ENCODE results near the gene FAM131A.

The FAM131A gene

DNA sequence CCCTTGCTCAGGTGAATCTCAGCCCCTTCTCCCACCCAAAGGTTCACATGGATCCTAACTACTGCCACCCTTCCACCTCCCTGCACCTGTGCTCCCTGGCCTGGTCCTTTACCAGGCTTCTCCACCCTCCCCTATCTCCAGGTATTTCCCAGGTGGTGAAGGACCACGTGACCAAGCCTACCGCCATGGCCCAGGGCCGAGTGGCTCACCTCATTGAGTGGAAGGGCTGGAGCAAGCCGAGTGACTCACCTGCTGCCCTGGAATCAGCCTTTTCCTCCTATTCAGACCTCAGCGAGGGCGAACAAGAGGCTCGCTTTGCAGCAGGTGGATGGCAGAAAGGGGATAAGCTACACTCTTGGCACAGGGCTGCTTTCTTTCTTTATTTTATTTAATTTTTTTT is 4.5 kb downstream of the FAM131A start:
- DNase-seq: no peak

DNA sequence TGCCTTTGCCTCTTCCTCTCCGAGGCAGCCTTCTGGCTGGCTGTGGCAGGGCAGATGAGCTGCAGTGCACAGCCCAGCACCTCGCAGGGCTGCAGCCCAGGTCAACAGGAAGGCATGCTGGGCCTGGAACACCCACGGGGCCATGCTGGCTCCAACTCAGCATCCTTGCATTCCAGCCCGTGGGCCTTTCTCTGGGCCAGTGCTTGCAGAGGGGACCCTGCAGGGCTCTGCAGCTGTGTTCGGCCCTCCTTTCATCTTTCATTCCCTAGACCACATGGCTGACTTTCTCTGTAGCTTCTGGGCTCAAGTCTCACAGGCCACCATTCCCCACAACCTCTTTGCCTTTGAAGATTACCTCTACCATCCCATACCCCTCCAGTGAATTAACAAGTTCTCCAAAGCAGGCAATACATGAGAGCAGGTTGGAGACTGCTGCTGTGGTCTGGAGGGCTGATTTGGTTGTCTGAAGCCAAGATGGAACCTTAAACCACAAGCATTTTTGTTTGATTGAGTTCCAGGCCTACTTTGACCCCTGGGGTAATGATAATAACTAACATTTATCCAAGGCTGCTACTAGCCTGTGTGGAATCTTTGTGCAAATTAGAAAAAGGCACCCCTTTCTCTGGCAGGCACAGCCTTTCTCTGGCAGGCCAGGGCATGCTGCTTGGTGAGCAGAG is 5.9 kb downstream of the FAM131A start:
- no peak for DNase-seq

DNA sequence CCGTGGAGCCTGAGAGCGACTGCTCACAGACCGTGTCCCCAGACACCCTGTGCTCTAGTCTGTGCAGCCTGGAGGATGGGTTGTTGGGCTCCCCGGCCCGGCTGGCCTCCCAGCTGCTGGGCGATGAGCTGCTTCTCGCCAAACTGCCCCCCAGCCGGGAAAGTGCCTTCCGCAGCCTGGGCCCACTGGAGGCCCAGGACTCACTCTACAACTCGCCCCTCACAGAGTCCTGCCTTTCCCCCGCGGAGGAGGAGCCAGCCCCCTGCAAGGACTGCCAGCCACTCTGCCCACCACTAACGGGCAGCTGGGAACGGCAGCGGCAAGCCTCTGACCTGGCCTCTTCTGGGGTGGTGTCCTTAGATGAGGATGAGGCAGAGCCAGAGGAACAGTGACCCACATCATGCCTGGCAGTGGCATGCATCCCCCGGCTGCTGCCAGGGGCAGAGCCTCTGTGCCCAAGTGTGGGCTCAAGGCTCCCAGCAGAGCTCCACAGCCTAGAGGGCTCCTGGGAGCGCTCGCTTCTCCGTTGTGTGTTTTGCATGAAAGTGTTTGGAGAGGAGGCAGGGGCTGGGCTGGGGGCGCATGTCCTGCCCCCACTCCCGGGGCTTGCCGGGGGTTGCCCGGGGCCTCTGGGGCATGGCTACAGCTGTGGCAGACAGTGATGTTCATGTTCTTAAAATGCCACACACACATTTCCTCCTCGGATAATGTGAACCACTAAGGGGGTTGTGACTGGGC is 7.3 kb downstream of the FAM131A start:
- DNase-seq: no peak

DNA sequence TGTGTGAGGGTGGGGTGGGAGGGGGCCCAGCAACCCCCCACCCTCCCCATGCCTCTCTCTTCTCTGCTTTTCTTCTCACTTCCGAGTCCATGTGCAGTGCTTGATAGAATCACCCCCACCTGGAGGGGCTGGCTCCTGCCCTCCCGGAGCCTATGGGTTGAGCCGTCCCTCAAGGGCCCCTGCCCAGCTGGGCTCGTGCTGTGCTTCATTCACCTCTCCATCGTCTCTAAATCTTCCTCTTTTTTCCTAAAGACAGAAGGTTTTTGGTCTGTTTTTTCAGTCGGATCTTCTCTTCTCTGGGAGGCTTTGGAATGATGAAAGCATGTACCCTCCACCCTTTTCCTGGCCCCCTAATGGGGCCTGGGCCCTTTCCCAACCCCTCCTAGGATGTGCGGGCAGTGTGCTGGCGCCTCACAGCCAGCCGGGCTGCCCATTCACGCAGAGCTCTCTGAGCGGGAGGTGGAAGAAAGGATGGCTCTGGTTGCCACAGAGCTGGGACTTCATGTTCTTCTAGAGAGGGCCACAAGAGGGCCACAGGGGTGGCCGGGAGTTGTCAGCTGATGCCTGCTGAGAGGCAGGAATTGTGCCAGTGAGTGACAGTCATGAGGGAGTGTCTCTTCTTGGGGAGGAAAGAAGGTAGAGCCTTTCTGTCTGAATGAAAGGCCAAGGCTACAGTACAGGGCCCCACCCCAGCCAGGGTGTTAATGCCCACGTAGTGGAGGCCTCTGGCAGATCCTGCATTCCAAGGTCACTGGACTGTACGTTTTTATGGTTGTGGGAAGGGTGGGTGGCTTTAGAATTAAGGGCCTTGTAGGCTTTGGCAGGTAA is 8.1 kb downstream of the FAM131A start:
- peak; percentile 83 to 87 for DNase-seq

DNA sequence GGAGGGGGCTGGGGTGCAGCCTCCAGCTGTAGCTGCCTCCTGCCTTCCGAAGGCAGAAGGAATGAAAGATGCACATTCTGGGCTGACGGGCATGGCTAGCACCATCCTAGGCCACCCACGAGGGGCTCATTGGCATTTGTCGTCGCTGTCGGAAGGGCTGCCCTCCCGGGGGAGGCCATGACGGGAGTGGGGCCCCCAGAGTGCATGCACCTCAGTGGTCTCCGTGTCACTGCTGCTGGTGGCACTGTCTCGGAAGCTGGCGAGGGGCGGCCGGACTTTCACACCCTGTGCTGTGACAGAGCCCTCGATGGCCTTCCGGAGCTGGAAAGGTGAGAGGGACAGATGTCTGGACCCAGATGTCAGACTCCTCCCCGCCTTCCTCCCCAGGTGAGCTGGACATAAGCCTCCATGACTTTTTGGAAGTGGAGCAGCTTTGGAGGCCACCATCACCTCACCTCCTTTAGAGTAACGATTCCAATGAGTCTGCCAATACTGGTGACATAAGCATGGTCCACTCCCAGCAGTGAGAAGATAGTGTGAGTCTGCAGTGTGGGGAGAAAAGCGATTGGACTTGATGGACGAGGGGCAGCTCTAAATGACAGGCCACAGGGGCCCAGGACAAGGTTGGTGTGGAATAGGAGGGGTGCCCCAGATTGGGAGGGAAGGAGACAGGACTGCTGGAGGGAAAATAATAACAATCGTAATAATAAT is 9.2 kb downstream of the FAM131A start:
- DNase-seq: no peak

DNA sequence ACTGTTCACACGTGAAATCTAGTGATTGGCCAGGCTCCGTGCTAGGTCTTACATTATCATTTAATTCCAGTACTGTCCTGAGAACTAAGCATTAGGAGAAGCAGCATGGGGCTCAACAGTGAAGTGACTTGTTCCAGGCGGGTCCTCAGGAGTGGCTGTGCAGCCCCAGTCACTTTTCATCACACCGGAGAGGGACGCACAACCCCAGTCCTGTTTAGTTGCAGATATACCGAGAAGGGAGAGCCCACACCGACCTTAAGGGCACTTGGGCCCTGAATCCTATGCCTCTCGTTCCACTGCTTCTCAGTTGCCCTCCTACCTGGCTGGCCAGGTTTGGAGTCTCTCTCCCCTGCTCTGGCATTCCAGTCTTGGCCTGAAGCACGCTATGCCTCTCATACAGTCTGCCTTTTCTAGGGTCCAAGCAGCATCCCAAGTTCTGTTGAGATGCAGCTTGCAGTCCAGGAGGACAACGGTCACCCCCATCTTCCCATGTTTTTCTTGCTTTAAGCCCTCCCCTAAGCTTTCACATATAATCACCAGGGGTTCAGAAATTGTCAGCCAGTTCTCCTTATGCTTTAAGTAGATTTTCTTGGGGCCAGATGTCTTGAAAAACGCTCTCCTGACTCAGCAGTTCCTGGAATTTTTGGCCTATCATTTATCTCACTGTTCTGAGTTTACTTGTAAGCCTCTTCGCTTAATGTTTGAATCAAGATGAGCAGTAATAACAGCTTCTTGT is 10.1 kb downstream of the FAM131A start:
- no peak for DNase-seq

DNA sequence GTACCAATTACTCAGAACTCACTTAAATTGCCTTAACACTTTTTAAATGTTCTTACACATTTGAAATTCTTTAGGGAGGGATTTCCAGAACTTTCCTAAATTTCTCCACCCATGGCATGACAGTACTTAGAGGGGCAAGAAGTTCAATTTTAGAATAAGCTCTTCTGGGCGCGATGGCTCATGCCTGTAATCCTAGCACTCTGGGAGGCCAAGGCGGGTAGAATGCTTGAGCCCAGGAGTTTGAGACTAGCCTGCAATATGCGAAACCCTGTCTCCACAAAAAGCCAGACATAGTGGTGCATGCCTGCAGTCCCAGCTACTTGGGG is 10.6 kb downstream of the FAM131A start:
- DNase-seq: no peak

DNA sequence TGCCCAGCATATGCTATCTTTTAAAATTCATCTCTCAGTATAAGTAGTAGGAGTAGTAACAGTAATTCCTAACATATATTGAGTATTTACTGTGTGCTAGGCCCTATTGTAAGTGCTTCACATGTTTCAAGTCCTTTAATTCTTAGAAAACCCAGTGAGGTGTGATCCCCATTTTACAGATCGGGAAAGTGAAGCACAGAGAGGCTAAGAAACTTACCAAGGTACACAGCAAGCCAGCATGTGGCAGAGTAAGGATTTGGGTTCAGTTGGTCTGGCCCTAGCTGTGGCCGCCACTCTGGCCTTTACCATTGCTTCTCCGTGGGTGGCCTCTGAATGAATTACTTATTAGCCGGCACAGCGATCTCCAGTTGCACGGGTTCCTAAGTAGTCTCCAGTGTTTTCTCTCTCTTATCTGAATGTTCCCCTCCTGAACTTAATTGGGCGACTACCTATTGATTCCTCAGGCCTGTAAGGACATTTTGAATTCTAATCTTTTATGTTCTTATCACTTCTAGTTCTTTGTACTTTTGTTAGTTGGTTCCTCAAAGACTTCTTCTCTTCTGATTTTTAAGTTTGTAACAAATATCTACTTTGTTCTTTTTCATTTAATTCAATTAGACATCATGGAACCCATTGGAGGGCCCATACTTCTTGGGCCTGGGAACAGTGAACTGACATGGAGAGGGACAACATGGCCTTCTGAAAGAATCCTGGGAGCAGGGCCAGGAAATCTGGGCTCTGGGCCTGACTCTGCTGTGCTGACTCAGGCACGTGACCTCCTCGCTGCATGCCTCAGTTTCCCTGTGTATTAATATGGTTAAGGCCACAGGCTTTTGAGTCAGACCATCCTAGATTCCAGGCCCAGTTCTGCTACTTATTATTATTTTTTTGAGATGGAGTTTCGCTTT is 12.4 kb downstream of the FAM131A start:
- DNase-seq: no peak

DNA sequence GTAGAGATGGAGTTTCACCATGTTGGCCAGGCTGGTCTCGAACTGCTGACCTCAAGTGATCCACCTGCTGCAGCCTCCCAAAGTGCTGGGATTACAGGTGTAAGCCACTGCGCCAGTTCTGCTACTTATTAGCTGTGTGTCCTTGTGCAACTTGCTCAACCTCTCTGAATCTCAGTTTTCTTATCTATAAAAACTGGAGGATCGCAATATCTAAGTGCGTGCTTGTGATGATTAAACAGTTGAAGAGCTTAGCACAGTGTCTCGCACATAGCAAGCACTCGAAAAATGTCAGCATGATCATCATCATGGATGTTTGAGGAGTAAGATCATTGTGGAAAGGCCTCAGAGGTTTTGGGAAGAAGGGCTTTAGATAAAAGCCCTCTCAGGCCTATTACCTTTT is 13.2 kb downstream of the FAM131A start:
- no peak for DNase-seq

DNA sequence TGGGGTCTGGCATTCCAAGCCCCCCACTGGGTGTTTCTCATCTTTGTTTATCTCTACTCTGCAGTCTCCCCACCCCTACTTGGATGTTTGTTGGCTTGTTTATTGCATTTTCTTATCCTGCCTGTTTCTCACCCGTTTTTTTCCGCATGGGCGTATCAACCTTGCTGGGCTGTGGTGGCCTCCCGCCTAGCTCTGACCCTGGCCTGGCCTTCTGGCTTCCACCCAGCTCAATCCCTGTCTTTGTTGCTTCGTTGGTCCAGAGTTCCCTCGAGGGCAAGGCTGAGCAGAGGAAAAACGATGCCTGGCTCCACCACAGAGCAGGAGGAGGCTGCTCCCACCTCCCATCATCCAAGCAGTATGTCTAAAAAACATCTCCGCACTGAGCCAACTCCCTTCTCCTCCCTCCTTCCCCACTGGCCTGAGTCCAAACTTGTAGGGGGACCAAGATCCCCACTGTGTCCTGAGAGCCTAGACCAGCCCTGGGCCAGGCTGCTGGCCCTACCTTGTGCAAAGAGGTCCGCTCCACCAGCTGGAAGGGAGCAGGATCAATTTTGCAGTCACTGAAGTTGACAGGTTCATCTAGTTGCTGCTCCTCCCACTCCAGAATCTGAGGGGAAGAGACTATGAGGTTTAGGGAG is 14.2 kb downstream of the FAM131A start:
- no peak for DNase-seq

DNA sequence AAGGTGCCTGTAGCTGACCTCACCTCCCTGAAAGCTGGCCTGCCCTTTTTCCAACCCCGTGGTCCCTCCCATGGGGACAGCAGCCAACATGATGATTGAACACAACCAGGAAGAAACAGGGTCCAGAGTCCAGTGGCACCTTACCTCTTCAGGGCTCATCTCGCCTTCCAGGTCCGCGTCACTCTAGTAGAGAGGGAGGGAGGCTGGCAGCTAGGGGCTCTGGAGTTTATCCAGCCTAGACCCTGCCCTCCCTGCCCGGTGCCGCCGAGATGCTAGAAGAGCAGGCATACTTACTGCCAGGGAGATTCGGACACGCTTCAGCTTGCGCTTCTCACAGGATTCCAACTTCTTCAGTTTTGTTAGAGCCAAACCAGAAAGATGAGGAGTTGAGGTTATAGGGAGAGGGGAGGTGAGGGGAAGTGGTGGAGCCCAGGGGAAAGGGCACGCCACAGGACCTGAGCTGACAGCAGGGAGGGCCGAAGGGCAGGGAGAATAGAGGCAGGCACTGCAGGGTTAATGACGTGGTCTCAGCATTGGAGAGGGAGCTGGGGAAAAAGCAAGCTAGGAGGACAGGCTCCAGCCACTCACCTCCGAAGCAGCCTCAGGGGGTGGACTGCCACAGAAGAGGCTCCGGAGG is 14.9 kb downstream of the FAM131A start:
- DNase-seq: no peak

DNA sequence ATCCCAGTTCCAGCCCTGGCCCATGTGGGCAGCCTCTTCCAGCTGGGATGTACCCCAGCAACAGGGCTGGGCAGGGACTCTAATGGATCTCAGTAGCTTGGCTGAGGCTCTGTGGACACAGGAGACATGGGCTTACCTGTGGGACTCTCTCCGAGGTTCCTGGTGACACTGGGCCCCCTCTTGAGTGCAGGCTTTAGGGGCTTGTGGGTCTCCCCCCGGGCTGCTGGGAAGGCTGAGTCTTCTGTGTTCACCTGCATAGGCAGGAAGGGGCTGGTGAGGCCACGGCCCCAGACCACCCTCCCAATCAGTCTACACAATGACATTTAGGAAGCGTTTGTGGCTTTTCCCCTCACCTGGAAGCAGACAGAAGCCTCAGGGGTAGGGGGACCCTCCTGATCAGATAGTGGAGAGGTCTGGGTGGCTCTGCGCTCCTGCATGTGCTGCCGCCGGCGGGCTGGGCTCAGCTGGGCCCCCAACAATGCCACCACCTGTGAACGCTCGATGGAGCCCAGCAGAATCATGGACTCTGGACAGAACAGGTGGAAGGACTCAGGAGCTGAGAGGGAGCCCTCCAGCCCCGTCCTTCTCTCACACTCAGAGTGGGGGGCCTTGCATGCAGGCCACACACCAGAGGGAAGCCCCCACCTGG is 15.6 kb downstream of the FAM131A start:
- no peak for DNase-seq

DNA sequence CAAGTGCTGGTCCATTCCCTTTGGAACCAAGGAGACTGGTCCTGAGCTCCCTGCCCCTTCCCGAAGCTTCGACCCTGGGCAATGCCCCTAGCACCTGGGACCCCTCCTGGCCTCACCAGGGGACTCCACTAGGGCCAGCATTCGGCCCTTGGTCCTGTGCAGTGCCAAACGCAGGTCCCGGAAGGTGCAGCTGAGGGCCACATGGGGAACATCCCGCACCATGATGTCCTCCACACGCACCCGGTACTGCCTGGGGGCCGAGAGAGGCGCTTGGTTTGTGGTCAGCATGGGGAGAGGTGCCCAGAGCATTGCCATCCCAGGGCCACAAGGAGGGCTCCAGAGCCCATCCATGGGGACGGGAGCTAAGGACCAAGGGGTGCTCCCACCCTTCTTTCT is 16.1 kb downstream of the FAM131A start:
- DNase-seq: no peak

DNA sequence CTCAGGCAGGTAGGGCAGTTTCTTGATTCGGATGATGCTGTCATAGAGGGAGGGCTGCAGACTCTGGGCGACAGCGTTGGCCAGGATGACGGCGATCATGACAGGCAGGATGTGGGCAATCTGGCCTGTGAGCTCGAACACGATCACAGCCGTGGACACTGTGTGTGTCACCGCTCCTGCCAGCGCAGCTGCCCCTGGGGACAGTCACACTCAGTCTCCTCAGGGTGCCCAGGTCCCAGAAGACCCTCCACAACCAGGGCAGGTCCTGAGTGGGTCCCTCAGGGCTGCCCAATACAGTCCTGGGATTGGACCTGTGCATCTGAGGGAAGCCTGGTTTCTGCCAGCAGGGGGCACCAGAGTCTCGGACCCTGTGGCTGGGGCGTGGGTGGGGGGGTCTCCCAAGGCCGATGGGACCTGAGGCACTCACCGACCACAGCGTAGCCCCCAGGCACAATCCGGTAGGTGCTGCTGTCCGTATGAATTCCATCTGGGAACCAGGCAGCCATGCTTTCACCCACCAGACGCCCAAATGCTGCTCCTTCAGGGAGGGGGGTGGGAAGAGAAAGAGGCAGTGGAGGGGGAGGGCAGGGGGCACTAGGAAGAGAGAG is 16.8 kb downstream of the FAM131A start:
- DNase-seq: peak; percentile 30 to 31

DNA sequence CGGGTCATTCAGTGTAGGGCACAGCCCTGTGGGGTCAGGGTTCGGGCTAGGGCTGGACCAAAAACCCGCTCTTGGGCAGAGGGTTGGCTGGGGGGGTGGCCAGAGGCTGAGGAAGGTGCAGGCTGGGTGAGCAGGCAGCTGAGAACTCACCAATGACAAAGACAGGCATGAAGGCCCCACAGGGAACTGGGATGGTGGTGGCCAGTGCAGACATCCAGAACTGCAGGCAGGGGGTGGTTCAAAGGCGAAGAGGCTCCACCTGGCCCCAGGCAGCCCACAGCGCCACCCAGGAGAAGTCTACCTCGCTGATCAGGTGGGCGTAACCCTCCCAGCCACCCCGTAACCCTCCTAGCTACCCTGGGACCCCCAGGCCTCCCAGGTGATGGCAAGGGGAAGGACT is 17.4 kb downstream of the FAM131A start:
- no peak for DNase-seq

DNA sequence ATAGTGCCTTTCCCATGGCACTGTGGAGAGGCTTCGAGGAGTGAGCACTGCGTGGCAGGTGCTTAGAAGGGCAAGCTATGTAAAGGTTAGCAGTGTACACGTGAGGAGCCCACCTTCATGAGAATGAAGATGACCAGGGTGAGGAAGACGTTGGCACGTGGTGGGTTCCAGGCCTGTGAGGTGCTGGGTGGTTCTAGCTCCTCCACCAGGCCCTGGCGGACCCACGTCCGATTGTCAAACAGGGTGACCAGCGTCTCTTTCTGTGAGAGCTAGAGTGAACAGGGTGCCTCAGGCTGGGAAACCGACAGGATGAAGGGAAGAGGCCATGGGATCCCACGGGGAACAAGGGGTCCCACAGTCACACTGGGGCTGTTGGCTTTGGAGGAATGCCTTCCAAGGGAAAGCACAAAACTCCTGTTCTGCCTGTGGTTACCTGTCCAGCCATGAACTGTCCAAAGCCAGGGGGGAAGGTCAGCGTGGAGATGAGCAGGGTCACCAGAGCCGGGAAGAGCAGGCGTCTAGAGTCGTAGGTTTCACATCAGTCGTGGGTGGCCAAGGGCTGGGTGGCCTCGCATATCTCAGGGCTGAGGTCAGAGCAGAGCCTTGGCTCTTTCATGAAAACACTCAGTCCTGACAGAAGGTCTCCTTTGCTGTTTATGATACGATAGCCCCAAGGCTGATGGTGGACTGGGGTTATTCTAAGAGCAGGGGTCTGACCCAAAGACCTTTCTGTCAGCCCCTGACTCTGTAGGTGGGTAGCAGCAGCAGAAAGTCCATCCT is 18.1 kb downstream of the FAM131A start:
- DNase-seq: no peak

DNA sequence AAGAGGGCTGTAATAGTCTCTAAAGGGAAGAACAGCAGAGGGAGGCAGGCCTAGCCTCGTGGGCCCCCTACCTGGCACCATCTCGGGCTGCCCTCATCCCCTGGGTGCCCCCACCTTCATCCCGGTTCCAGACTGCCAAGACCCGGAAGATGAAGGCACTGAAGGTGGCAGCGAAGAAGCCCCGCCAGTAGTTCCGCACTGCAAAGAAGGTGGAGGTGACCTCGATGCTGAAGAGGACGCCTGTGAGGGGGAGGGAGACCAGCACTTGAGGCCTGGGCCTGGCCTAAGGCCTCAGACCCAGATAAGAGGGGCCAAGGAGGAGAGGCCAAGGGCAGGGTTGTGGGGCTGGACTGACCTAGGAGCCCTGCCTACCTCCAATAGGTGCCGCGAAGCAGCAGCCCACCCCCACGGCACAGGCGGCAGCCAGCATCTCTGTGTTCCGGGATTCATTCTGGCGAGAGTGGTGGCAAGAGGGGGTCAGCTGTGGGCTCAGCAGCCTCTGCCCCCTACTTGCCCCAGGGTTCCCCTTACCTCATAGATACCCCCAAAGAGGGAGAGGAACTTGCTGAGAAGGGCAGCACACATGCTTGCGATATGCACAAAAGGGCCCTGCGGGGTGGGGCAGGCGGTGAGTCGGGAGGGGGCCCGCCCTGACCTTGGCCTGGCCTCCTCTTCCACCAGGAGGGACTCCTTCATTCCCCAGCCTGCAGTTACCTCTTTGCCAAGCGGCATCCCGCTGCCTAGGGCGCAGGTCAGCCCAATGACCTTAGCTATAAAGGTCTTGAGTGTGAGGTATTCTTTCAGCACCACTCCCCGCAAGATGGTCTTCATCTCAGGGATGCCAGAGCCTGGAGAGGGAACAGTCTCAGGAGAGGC is 20.1 kb downstream of the FAM131A start:
- no peak for DNase-seq
